Fibroblast of lung (primary cell): ENCODE results near the gene BTRC. TPM values are rescaled to one million over a fixed set of nuclear protein-coding genes. Genes with fewer than 3 reads are reported as not detected.

ENCODE experiments used
- DNase-seq, 2 donors: peaks; one replicate each; pipeline versions ENCODE4 v3.0.0 to v3.0.0-alpha.2; 2010; ENCODE audit warnings: low read depth in 2 of 2
- H2AFZ ChIP-seq: 2 replicates; pipeline ENCODE4 v1.5.1; 2012; ENCODE audit warnings: low read length, control low read depth, inconsistent platforms
- H3K27ac ChIP-seq: 2 replicates; pipeline ENCODE4 v1.5.1; 2011; ENCODE audit warnings: low read length, control low read depth; ENCODE audit not compliant: insufficient read depth
- H3K27me3 ChIP-seq: 2 replicates; pipeline ENCODE4 v1.5.1; 2011; ENCODE audit warnings: mild to moderate bottlenecking, low read length; ENCODE audit not compliant: control insufficient read depth, insufficient read depth
- H3K36me3 ChIP-seq: 2 replicates; pipeline ENCODE4 v1.5.1; 2011; ENCODE audit warnings: low read length; ENCODE audit not compliant: control insufficient read depth, insufficient read depth
- H3K4me1 ChIP-seq: 2 replicates; pipeline ENCODE4 v1.5.1; 2011; ENCODE audit warnings: low read length; ENCODE audit not compliant: control insufficient read depth, insufficient read depth; ENCODE audit errors: extremely low read depth
- H3K4me2 ChIP-seq: 2 replicates; pipeline ENCODE4 v1.5.1; 2011; ENCODE audit warnings: low read length, control low read depth; ENCODE audit not compliant: insufficient read depth; ENCODE audit errors: extremely low read depth
- H3K4me3 ChIP-seq, 4 experiments: fragments of 200-600 bp in 1 of 4; sonication (generic) in 1 of 4; replicated peaks in 1 of 4; 2 replicates each; pipeline ENCODE4 v1.5.1; 2011 to 2016; ENCODE audit warnings: low read length in 4 of 4, low read depth in 3 of 4, mild to moderate bottlenecking in 3 of 4, control low read depth in 2 of 4, inconsistent platforms in 1 of 4, mixed read lengths in 1 of 4; ENCODE audit not compliant: insufficient read depth in 1 of 4; ENCODE audit errors: control extremely low read depth in 1 of 4
- H3K79me2 ChIP-seq: 2 replicates; pipeline ENCODE4 v1.5.1; 2012; ENCODE audit warnings: mild to moderate bottlenecking, low read length, inconsistent platforms; ENCODE audit not compliant: control insufficient read depth, insufficient read depth
- H3K9ac ChIP-seq: 2 replicates; pipeline ENCODE4 v1.5.1; 2011; ENCODE audit warnings: mild to moderate bottlenecking, low read length, control low read depth; ENCODE audit not compliant: insufficient read depth
- H3K9me3 ChIP-seq: 2 replicates; pipeline ENCODE4 v1.5.1; 2012; ENCODE audit warnings: low read depth, low read length; ENCODE audit not compliant: control insufficient read depth, insufficient read depth
- H4K20me1 ChIP-seq: 2 replicates; pipeline ENCODE4 v1.5.1; 2011; ENCODE audit warnings: low read length; ENCODE audit not compliant: control insufficient read depth, insufficient read depth; ENCODE audit errors: extremely low read depth
- EZH2 ChIP-seq: IDR thresholded peaks from 2 replicates; pipeline ENCODE4 v1.5.1; 2012; ENCODE audit warnings: low read length, control low read depth, mild to moderate bottlenecking; ENCODE audit errors: missing control alignments
- polyA plus RNA-seq, 2 donors: library from polyadenylated mRNA; depleted of rRNA in 1 of 2; stranded (reverse) in 1 of 2; unstranded in 1 of 2; fragments of >200 nt; gene quantifications; 2 replicates each; pipeline ENCODE4 v1.2.1, GENCODE V29; 2011 to 2012; ENCODE audit warnings: missing spikeins in 1 of 2
- total RNA-seq: library from RNA; depleted of rRNA; stranded (reverse); fragments of >200 nt; gene quantifications from 2 replicates; pipeline ENCODE4 v1.2.1, GENCODE V29; 2014
- TF ChIP-seq, protein P1 (sequence below), 2 donors: IDR thresholded peaks in 1 of 2; conservative IDR thresholded peaks in 1 of 2; 1 replicate in 1 of 2; 2 replicates in 1 of 2; pipeline ENCODE4 v1.5.1; 2011 to 2012; ENCODE audit warnings: low read length in 2 of 2, control low read depth in 1 of 2, inconsistent platforms in 1 of 2, low read depth in 1 of 2, mild to moderate bottlenecking in 1 of 2

The BTRC gene
- total and polyA plus RNA-seq, 2 donors (not counting 1 experiment from before 2014, with no cell fraction given): 9.2 to 10.9 TPM

DNA sequence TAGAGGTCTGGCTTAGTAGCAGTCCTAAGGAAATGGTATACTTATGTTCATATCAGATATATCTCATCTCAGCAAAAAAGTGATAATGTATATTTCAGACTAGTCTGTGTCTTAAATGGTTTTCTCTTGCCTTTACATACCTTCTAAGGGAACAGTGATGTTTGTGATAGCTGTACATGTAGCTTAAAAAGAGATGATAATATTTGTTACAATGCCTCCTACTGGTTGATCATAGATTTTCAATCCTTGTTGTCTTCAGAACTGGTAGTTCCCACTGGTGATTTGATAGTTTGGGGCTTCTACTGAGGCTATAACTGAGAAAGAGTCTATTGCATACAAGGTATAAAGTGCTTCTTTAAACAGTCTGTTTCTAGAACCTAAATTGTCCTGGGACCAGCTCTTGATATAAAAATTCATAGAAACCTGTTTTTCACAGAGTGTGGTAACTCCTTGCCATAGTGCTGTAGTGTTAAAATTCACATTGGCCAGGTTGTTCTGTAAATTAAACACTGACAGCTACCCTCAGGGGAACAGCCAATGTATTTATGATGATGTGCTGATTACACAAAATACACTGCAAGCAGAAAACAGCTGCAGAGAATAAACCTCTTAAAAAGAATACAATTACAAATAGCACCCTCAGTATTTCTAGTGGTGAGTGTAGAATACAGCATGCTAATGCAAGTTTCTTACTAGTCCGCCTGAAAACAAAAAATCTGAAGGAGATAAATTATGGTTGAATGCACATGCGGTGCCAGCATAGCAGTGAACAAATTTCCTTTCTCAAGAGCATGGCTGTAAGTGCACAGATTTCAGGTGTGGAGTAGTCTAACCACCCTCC, 90.3 kb downstream of the BTRC start:
- Histone ChIP-seq H4K20me1 (no peaks in the 10 kb centered on the region), H2AFZ (no peak overlapping the region), H3K9me3 (no peaks in the 10 kb centered on the region), H3K27ac (no peak overlapping the region), H3K4me2 (no peak overlapping the region), H3K4me1 (no peaks in the 10 kb centered on the region), H3K9ac (no peak overlapping the region), H3K36me3 (no peaks in the 10 kb centered on the region), H3K4me3 (no peak overlapping the region), H3K79me2 (no peaks in the 10 kb centered on the region), H3K27me3 (no peaks in the 10 kb centered on the region)
- TF ChIP-seq EZH2: no peak
- TF ChIP-seq, protein P1, sequence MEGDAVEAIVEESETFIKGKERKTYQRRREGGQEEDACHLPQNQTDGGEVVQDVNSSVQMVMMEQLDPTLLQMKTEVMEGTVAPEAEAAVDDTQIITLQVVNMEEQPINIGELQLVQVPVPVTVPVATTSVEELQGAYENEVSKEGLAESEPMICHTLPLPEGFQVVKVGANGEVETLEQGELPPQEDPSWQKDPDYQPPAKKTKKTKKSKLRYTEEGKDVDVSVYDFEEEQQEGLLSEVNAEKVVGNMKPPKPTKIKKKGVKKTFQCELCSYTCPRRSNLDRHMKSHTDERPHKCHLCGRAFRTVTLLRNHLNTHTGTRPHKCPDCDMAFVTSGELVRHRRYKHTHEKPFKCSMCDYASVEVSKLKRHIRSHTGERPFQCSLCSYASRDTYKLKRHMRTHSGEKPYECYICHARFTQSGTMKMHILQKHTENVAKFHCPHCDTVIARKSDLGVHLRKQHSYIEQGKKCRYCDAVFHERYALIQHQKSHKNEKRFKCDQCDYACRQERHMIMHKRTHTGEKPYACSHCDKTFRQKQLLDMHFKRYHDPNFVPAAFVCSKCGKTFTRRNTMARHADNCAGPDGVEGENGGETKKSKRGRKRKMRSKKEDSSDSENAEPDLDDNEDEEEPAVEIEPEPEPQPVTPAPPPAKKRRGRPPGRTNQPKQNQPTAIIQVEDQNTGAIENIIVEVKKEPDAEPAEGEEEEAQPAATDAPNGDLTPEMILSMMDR (conservative IDR thresholded peaks at IDR 0.05 in 1 of 2, IDR thresholded peaks at IDR 0.05 in 1 of 2; ENCODE audit: low read depth in 1 of 2, low read length in 2 of 2): peak; percentile 14 to 40
- peak in 1 of 2 donors; percentile 21 for DNase-seq

DNA sequence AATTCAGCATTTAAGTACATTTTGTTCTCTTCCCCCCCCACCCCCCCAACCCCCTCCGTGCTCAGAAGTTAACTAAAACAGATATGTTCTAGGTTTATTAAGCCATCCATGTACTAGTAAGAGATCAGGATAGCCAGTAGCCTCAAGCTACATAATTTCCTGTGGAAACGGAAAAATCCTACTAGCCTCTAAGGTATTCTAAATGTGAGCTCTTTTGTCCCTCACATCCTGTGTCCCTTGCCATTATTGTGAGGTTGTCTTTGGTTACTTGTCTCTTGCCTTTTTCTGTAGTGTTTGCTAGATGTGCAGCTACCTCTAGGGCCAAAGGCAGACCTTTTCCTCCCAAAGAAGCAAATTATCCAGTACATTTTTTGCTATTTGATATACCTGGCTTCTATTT, 92.1 kb downstream of the BTRC start:
- Histone ChIP-seq H3K27ac (no peak overlapping the region), H3K9ac (no peak overlapping the region)
- TF ChIP-seq, protein P1 (conservative IDR thresholded peaks at IDR 0.05 in 1 of 2, IDR thresholded peaks at IDR 0.05 in 1 of 2; ENCODE audit: low read depth in 1 of 2, low read length in 2 of 2): no peak
- TF ChIP-seq EZH2: no peak

DNA sequence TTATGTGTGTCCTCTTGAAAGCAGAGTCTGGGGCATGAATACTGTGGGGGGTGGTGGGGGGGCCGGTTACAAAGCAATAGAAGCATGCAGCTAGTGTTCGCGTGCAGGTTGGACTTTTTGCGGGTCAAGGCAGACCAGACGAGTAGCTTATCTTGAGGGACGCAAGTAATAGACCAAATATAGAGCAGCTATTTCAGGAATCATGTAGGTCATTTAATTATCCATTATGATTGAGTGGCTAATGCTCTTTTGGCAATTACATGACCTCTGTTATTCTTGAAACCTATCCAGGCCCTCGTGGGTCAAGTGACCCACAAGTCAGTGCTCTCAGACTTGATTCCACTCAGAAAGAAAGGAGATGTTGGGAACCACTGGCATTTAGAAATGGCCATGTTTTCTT, 93.0 kb downstream of the BTRC start:
- Histone ChIP-seq H3K27ac (no peak overlapping the region), H3K4me3 (no peak overlapping the region), H3K27me3 (no peaks in the 10 kb centered on the region), H3K79me2 (no peaks in the 10 kb centered on the region), H3K36me3 (no peaks in the 10 kb centered on the region), H3K9ac (no peak overlapping the region), H3K4me1 (no peaks in the 10 kb centered on the region), H2AFZ (no peak overlapping the region), H3K4me2 (no peak overlapping the region), H3K9me3 (no peaks in the 10 kb centered on the region), H4K20me1 (no peaks in the 10 kb centered on the region)
- DNase-seq: peak in 1 of 2 donors; percentile 6
- no peak for TF ChIP-seq EZH2
- TF ChIP-seq, protein P1 (conservative IDR thresholded peaks at IDR 0.05 in 1 of 2, IDR thresholded peaks at IDR 0.05 in 1 of 2; ENCODE audit: low read depth in 1 of 2, low read length in 2 of 2): no peak

More for the DNA sequence above, 92.1 kb downstream of the BTRC start:
- H3K27me3 ChIP-seq: no peaks in the 10 kb centered on the region
- no peaks in the 10 kb centered on the region for H3K79me2 ChIP-seq
- no peak overlapping the region for H2AFZ ChIP-seq
- no peaks in the 10 kb centered on the region for H3K4me1 ChIP-seq
- H4K20me1 ChIP-seq: no peaks in the 10 kb centered on the region
- H3K4me2 ChIP-seq: no peak overlapping the region
- no peaks in the 10 kb centered on the region for H3K9me3 ChIP-seq
- no peaks in the 10 kb centered on the region for H3K36me3 ChIP-seq
- DNase-seq: no peak
- H3K4me3 ChIP-seq: no peak overlapping the region
